Activated naive CD4-positive, alpha-beta T cell treated with anti-CD3 and anti-CD28 coated beads for 36 hours (primary cell): ENCODE results near the gene BRWD1. TPM values are rescaled to one million over a fixed set of nuclear protein-coding genes. Genes with fewer than 3 reads are reported as not detected.

ENCODE experiments used
- CTCF ChIA-PET: fragments of 350-600 bp; sonication (Branson Sonifier 250); formaldehyde crosslinking; loops from one replicate; lab custom pipeline; 2021; ENCODE audit warnings: antibody characterized with exemption; lab: Charles Lee
- DNase-seq: peaks from one replicate; pipeline ENCODE4 v3.0.0-alpha.2; 2020
- H3K27ac Mint-ChIP-seq: one replicate; pipeline ENCODE4 v1.8.0; 2021; ENCODE audit warnings: mild to moderate bottlenecking, mixed read lengths
- H3K27me3 Mint-ChIP-seq: one replicate; pipeline ENCODE4 v1.8.0; 2021; ENCODE audit warnings: low read depth, mixed read lengths
- H3K36me3 Mint-ChIP-seq: one replicate; pipeline ENCODE4 v1.8.0; 2021; ENCODE audit warnings: low read depth, mixed read lengths
- H3K4me1 Mint-ChIP-seq: one replicate; pipeline ENCODE4 v1.8.0; 2021; ENCODE audit warnings: low read depth, mixed read lengths
- H3K4me3 Mint-ChIP-seq: one replicate; pipeline ENCODE4 v1.8.0; 2021; ENCODE audit warnings: mild to moderate bottlenecking, moderate library complexity, mixed read lengths
- H3K9me3 Mint-ChIP-seq: one replicate; pipeline ENCODE4 v1.8.0; 2021; ENCODE audit warnings: mixed read lengths
- intact Hi-C: fragments of 100-400 bp; cut with micrococcal nuclease; formaldehyde crosslinking; loops from one replicate; pipeline ENCODE4 v1.15.1; 2023
- total RNA-seq, 2 experiments: library from RNA; stranded (reverse); gene quantifications; one replicate each; pipeline ENCODE4 v1.2.3, GENCODE V29; 2021

The BRWD1 gene
- total RNA-seq, 2 experiments from 2014 or later = 23.0 to 24.5 TPM

GRCh38 chr21:39325458-39325857 is 12.0 kb upstream of the BRWD1 start:
- Mint-ChIP-seq H3K27me3 (no peaks in the 10 kb centered on the region), H3K9me3 (no peaks in the 10 kb centered on the region), H3K4me3 (no peak overlapping the region), H3K4me1 (no peaks in the 10 kb centered on the region), H3K36me3 (no peaks in the 10 kb centered on the region), H3K27ac (no peak overlapping the region)
- CTCF ChIA-PET = interaction anchor here (1.7 kb wide), 1 partner anchor 8 kb away, joined by 6 read pairs; no protein-coding TSS in a partner anchor
- no peak for DNase-seq
- intact Hi-C loops = no loop called here

GRCh38 chr21:39321424-39321823 is 8.0 kb upstream of the BRWD1 start:
- CTCF ChIA-PET = no interaction called here
- no peak overlapping the region for H3K4me3 Mint-ChIP-seq
- no peak for DNase-seq
- H3K27me3 Mint-ChIP-seq = no peaks in the 10 kb centered on the region
- H3K9me3 Mint-ChIP-seq = no peaks in the 10 kb centered on the region
- no peaks in the 10 kb centered on the region for H3K36me3 Mint-ChIP-seq
- H3K27ac Mint-ChIP-seq = no peak overlapping the region
- H3K4me1 Mint-ChIP-seq = no peaks in the 10 kb centered on the region
- intact Hi-C loops = no loop called here

GRCh38 chr21:39319814-39320332 is 6.4 kb upstream of the BRWD1 start:
- no peak overlapping the region for H3K27ac Mint-ChIP-seq
- H3K27me3 Mint-ChIP-seq = no peaks in the 10 kb centered on the region
- no peak overlapping the region for H3K4me3 Mint-ChIP-seq
- intact Hi-C loops = loop anchor here (10.0 kb wide), 2 partner anchors 1075 to 1955 kb away; partner anchors contain the start of gene DYRK1A
- no peak for DNase-seq
- H3K36me3 Mint-ChIP-seq = no peaks in the 10 kb centered on the region
- peaks cover 12% of the 10 kb centered on the region for H3K4me1 Mint-ChIP-seq
- no peaks in the 10 kb centered on the region for H3K9me3 Mint-ChIP-seq
- CTCF ChIA-PET = interaction anchor here (1.1 kb wide), 1 partner anchor 68 kb away, joined by 4 read pairs; no protein-coding TSS in a partner anchor

- Mint-ChIP-seq H3K36me3 (peaks cover 2% of the 10 kb centered on the region), H3K9me3 (no peaks in the 10 kb centered on the region), H3K27ac (no peak overlapping the region), H3K27me3 (no peaks in the 10 kb centered on the region), H3K4me1 (peaks cover 16% of the 10 kb centered on the region), H3K4me3 (no peak overlapping the region)
- intact Hi-C loops = loop anchor here (10.0 kb wide), 2 partner anchors 1075 to 1955 kb away; partner anchors contain the start of gene DYRK1A
- no peak for DNase-seq
- CTCF ChIA-PET = interaction anchor here (1.1 kb wide), 1 partner anchor 68 kb away, joined by 4 read pairs; no protein-coding TSS in a partner anchor
These were observed 5.9 kb upstream of the BRWD1 start for GRCh38 chr21:39319251-39319756.

GRCh38 chr21:39318091-39318959 is 4.9 kb upstream of the BRWD1 start:
- CTCF ChIA-PET = interaction anchor here (0.6 to 1.7 kb wide), 5 partner anchors 8 to 30 kb away, joined by 3 to 6 read pairs (median 3); no protein-coding TSS in a partner anchor
- intact Hi-C loops = loop anchor here (10.0 kb wide), 2 partner anchors 1074 to 1954 kb away; partner anchors contain the start of gene DYRK1A
- H3K36me3 Mint-ChIP-seq = peaks cover 5% of the 10 kb centered on the region
- DNase-seq = no peak
- no peaks in the 10 kb centered on the region for H3K27me3 Mint-ChIP-seq
- no peaks in the 10 kb centered on the region for H3K9me3 Mint-ChIP-seq
- no peak overlapping the region for H3K27ac Mint-ChIP-seq
- peaks cover 18% of the 10 kb centered on the region for H3K4me1 Mint-ChIP-seq
- no peak overlapping the region for H3K4me3 Mint-ChIP-seq

GRCh38 chr21:39317134-39318090 is 4.0 kb upstream of the BRWD1 start:
- intact Hi-C loops = loop anchor here (10.0 kb wide), 2 partner anchors 1073 to 1953 kb away; partner anchors contain the start of gene DYRK1A
- CTCF ChIA-PET = interaction anchor here (0.6 to 1.7 kb wide), 6 partner anchors 9 to 31 kb away, joined by 3 to 6 read pairs (median 4); no protein-coding TSS in a partner anchor
- Mint-ChIP-seq H3K4me3 (no peak overlapping the region), H3K4me1 (peaks cover 18% of the 10 kb centered on the region), H3K27ac (no peak overlapping the region), H3K36me3 (peaks cover 5% of the 10 kb centered on the region), H3K27me3 (no peaks in the 10 kb centered on the region), H3K9me3 (no peaks in the 10 kb centered on the region)
- DNase-seq = no peak

- Mint-ChIP-seq H3K4me1 (peaks cover 24% of the 10 kb centered on the region), H3K27ac (no peak overlapping the region), H3K36me3 (peaks cover 11% of the 10 kb centered on the region), H3K4me3 (no peak overlapping the region), H3K27me3 (no peaks in the 10 kb centered on the region), H3K9me3 (no peaks in the 10 kb centered on the region)
- no peak for DNase-seq
- intact Hi-C loops = loop anchor here (10.0 kb wide), 2 partner anchors 1072 to 1952 kb away; partner anchors contain the start of gene DYRK1A
- CTCF ChIA-PET = interaction anchor here (0.9 to 2.5 kb wide), 4 partner anchors 10 to 70 kb away, joined by 3 to 8 read pairs (median 5); no protein-coding TSS in a partner anchor
These were observed 3.3 kb upstream of the BRWD1 start for GRCh38 chr21:39316729-39317128.

- peak; percentile 24 for DNase-seq
- Mint-ChIP-seq H3K9me3 (no peaks in the 10 kb centered on the region), H3K4me1 (peaks cover 31% of the 10 kb centered on the region), H3K27ac (no peak overlapping the region), H3K27me3 (no peaks in the 10 kb centered on the region), H3K36me3 (peaks cover 13% of the 10 kb centered on the region), H3K4me3 (no peak overlapping the region)
- CTCF ChIA-PET = interaction anchor here (1.4 to 2.5 kb wide), 2 partner anchors 31 to 71 kb away, joined by 6 to 8 read pairs; no protein-coding TSS in a partner anchor
- intact Hi-C loops = loop anchor here (10.0 kb wide), 2 partner anchors 1071 to 1951 kb away; partner anchors contain the start of gene DYRK1A
These were observed 2.4 kb upstream of the BRWD1 start for GRCh38 chr21:39315603-39316445.

- no peaks in the 10 kb centered on the region for H3K27me3 Mint-ChIP-seq
- CTCF ChIA-PET = interaction anchor here (1.0 to 2.5 kb wide), 4 partner anchors 25 to 73 kb away, joined by 3 to 8 read pairs (median 4); no protein-coding TSS in a partner anchor
- peaks cover 18% of the 10 kb centered on the region for H3K36me3 Mint-ChIP-seq
- peaks cover 36% of the 10 kb centered on the region for H3K4me1 Mint-ChIP-seq
- DNase-seq = peak; percentile 68
- peak overlapping the region; percentile 93 for H3K4me3 Mint-ChIP-seq
- no peaks in the 10 kb centered on the region for H3K9me3 Mint-ChIP-seq
- intact Hi-C loops = loop anchor here (1.0 to 10.0 kb wide), 3 partner anchors 74 to 1950 kb away; partner anchors contain the start of gene DYRK1A
- H3K27ac Mint-ChIP-seq = peak overlapping the region; percentile 97
These were observed 953 bp upstream of the BRWD1 start for GRCh38 chr21:39314143-39315027.
